A673 (cell line): ENCODE data around the gene GAS7.

Experiments
- CTCF ChIP-seq: fragments of 300-800, 200-600 bp; sonication (generic); conservative IDR thresholded peaks from 2 replicates; pipeline ENCODE4 v1.5.1; 2017; ENCODE audit warnings: low read depth, mild to moderate bottlenecking, antibody characterized with exemption, low read length, moderate library complexity, mixed read lengths
- EZH2 ChIP-seq: fragments of 200-600 bp; sonication (generic); IDR thresholded peaks from 2 replicates; pipeline ENCODE4 v1.6.1; 2017; ENCODE audit warnings: borderline replicate concordance, low read depth, mild to moderate bottlenecking, mixed read lengths, antibody characterized with exemption, low read length; ENCODE audit not compliant: poor library complexity, severe bottlenecking

- TF ChIP-seq CTCF (no peak), EZH2 (no peak)
Observed at GRCh38 chr17:10144456-10144855, 54.0 kb downstream of the GAS7 start.
